Measurements from ENCODE around the gene CTSD.

DNA sequence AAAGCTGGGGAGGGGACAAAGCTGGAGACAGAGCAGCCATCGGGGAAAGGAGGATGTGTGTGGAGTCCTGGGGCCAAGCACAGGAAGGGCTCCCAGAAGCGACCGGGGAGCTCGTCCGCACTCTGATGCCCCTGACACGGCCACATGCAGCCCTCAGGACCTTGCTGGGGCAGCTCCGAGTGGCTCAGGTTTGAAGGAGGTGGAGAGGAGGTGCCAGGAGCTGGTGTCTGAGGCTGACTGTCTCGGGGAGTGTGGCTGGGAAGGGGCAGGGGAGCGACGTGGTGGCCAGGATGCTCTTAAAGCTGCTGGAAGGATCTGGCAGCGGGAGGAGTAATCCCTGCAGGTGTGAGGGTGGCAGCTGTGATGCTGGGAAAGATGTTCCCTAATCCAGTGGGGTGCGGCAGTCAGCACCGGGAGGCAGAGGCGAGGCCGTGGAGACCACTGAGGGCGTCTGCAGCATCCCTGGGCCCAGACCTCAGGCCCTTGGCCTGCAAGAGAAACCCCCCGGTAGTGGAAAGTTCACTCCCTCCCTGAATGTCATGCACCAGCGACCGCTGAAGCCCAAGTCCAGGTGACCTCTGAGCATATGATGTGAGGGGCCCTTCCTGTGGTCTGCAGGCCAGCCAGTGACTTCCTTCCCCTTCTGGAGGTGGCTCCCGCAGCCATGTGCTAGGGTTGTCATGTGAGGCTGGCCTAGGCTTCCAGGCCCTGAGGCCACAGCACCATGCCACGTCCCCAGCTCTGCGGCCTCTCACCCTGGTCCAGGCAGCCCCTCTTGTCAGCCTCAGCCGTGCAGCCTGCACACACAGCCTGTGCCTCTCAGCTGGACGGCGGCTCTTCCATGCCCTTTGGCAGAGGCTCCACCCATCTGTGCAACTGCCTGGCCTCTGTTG, 17.2 kb upstream of the CTSD start:
- TF ChIP-seq, protein P1, sequence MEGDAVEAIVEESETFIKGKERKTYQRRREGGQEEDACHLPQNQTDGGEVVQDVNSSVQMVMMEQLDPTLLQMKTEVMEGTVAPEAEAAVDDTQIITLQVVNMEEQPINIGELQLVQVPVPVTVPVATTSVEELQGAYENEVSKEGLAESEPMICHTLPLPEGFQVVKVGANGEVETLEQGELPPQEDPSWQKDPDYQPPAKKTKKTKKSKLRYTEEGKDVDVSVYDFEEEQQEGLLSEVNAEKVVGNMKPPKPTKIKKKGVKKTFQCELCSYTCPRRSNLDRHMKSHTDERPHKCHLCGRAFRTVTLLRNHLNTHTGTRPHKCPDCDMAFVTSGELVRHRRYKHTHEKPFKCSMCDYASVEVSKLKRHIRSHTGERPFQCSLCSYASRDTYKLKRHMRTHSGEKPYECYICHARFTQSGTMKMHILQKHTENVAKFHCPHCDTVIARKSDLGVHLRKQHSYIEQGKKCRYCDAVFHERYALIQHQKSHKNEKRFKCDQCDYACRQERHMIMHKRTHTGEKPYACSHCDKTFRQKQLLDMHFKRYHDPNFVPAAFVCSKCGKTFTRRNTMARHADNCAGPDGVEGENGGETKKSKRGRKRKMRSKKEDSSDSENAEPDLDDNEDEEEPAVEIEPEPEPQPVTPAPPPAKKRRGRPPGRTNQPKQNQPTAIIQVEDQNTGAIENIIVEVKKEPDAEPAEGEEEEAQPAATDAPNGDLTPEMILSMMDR (IDR thresholded peaks at IDR 0.05; ENCODE audit: low read depth, low read length, missing input control): no peak
- no peak for TF ChIP-seq TAF1 (conservative IDR thresholded peaks at IDR 0.05)
- no peak for TF ChIP-seq YY1 (IDR thresholded peaks at IDR 0.05)
- TF ChIP-seq, protein P2, sequence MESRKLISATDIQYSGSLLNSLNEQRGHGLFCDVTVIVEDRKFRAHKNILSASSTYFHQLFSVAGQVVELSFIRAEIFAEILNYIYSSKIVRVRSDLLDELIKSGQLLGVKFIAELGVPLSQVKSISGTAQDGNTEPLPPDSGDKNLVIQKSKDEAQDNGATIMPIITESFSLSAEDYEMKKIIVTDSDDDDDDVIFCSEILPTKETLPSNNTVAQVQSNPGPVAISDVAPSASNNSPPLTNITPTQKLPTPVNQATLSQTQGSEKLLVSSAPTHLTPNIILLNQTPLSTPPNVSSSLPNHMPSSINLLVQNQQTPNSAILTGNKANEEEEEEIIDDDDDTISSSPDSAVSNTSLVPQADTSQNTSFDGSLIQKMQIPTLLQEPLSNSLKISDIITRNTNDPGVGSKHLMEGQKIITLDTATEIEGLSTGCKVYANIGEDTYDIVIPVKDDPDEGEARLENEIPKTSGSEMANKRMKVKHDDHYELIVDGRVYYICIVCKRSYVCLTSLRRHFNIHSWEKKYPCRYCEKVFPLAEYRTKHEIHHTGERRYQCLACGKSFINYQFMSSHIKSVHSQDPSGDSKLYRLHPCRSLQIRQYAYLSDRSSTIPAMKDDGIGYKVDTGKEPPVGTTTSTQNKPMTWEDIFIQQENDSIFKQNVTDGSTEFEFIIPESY (IDR thresholded peaks at IDR 0.05): no peak
- TF ChIP-seq, protein P3, sequence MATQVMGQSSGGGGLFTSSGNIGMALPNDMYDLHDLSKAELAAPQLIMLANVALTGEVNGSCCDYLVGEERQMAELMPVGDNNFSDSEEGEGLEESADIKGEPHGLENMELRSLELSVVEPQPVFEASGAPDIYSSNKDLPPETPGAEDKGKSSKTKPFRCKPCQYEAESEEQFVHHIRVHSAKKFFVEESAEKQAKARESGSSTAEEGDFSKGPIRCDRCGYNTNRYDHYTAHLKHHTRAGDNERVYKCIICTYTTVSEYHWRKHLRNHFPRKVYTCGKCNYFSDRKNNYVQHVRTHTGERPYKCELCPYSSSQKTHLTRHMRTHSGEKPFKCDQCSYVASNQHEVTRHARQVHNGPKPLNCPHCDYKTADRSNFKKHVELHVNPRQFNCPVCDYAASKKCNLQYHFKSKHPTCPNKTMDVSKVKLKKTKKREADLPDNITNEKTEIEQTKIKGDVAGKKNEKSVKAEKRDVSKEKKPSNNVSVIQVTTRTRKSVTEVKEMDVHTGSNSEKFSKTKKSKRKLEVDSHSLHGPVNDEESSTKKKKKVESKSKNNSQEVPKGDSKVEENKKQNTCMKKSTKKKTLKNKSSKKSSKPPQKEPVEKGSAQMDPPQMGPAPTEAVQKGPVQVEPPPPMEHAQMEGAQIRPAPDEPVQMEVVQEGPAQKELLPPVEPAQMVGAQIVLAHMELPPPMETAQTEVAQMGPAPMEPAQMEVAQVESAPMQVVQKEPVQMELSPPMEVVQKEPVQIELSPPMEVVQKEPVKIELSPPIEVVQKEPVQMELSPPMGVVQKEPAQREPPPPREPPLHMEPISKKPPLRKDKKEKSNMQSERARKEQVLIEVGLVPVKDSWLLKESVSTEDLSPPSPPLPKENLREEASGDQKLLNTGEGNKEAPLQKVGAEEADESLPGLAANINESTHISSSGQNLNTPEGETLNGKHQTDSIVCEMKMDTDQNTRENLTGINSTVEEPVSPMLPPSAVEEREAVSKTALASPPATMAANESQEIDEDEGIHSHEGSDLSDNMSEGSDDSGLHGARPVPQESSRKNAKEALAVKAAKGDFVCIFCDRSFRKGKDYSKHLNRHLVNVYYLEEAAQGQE (IDR thresholded peaks at IDR 0.05): no peak
- TF ChIP-seq, protein P4, sequence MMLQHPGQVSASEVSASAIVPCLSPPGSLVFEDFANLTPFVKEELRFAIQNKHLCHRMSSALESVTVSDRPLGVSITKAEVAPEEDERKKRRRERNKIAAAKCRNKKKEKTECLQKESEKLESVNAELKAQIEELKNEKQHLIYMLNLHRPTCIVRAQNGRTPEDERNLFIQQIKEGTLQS (IDR thresholded peaks at IDR 0.05): no peak
- TF ChIP-seq, protein P5, sequence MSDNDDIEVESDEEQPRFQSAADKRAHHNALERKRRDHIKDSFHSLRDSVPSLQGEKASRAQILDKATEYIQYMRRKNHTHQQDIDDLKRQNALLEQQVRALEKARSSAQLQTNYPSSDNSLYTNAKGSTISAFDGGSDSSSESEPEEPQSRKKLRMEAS (IDR thresholded peaks at IDR 0.05): no peak
- no peak for TF ChIP-seq GABPA (IDR thresholded peaks at IDR 0.05 in 1 of 2, conservative IDR thresholded peaks at IDR 0.05 in 1 of 2)

Data from liver (tissue), 3 donors.